OCI-LY3 (cell line): ENCODE data around the gene SNRPB.

Experiments used
- H2AFZ ChIP-seq: fragments of 200-600, 300-600 bp; shearing (Covaris generic); 2 replicates; pipeline ENCODE4 v1.6.0; 2014; ENCODE audit warnings: antibody characterized with exemption, low read depth, low read length
- H3K27ac ChIP-seq: fragments of 200-600, 300-600 bp; sonication (generic); 2 replicates; pipeline ENCODE4 v1.5.1; 2014; ENCODE audit warnings: mild to moderate bottlenecking, low read length, moderate library complexity, mixed read lengths
- H3K27me3 ChIP-seq: fragments of 200-600, 300-600 bp; sonication (generic); 2 replicates; pipeline ENCODE4 v1.6.1; 2014; ENCODE audit warnings: low read depth, low read length, mixed read lengths
- H3K36me3 ChIP-seq: fragments of 200-600, 300-600 bp; sonication (generic); replicated peaks from 2 replicates; pipeline ENCODE3; 2014; ENCODE audit warnings: low read depth, low read length, mixed read lengths
- H3K4me1 ChIP-seq: fragments of 300-600, 200-600 bp; sonication (generic); 2 replicates; pipeline ENCODE4 v1.6.1; 2014; ENCODE audit warnings: low read length, mixed read lengths
- H3K4me2 ChIP-seq: fragments of 200-600, 300-600 bp; sonication (generic); 2 replicates; pipeline ENCODE4 v1.6.1; 2014; ENCODE audit warnings: low read length, mixed read lengths
- H3K4me3 ChIP-seq: fragments of 300-600, 200-600 bp; sonication (generic); 2 replicates; pipeline ENCODE4 v1.5.1; 2014; ENCODE audit warnings: antibody characterized with exemption, mild to moderate bottlenecking, low read length, moderate library complexity
- H3K79me2 ChIP-seq: fragments of 300-600, 200-600 bp; shearing (Covaris generic); 2 replicates; pipeline ENCODE4 v1.6.1; 2014; ENCODE audit warnings: mild to moderate bottlenecking, low read length, mixed read lengths
- H3K9ac ChIP-seq: fragments of 300-600, 200-600 bp; shearing (Covaris generic); 2 replicates; pipeline ENCODE4 v1.6.0; 2014; ENCODE audit warnings: mild to moderate bottlenecking, low read length, moderate library complexity
- H3K9me3 ChIP-seq: fragments of 200-600, 300-600 bp; shearing (Covaris generic); 2 replicates; pipeline ENCODE4 v1.6.1; 2014; ENCODE audit warnings: low read length, mixed read lengths; ENCODE audit not compliant: insufficient read depth
- H4K20me1 ChIP-seq: fragments of 200-600, 300-600 bp; sonication (generic); 2 replicates; pipeline ENCODE4 v1.6.1; 2016; ENCODE audit warnings: low read length, mixed read lengths; ENCODE audit not compliant: insufficient read depth
- EZH2phosphoT487 ChIP-seq: fragments of 200-600 bp; shearing (Covaris generic); IDR thresholded peaks from 2 replicates; pipeline ENCODE4 v1.6.1; 2018; ENCODE audit warnings: antibody characterized with exemption, mixed run types, low read depth
- TF ChIP-seq, protein P1 (sequence below): fragments of 200-600, 300-600 bp; sonication (generic); IDR thresholded peaks from 2 replicates; pipeline ENCODE4 v1.5.1; 2014; ENCODE audit warnings: antibody characterized with exemption, low read length, low read depth

Gene SNRPB

DNA sequence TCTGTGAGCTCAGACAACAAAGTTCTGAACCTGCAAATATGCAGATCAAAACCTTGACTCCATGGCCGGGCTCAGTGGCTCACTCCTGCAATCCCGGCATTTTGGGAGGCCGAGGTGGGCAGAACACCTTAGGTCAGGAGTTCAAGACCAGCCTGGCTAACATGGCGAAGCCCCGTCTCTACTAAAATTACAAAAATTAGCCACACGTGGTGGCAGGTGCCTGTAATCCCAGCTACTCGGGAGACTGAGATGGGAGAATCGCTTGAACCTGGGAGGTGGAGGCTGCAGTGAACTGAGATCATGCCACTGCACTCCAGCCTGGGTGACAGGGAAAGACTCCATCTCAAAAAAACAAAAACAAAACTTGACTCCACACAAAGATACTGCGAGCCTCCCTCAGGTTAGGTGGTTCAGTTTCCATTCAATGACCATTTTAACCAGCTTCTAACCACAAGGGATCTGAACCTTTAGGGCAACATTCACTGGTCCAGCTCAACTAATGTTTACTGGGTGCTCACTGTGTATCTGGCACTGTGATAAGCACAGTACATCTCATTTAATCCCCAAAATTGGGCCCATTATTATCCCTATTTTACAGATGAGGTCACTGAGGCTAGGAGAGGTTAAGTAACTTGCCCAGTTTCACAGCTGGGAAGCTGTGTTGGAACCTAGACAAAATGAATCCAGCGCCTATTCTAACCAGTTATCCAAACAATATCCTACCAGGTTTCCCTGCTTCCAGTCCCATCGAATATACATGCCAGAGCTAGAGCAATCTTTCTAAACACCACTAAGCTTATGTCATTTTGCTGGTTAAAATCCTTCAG, 1.8 kb downstream of the SNRPB start:
- Histone ChIP-seq H3K9ac (peak overlapping the region; percentile 95), H3K27ac (0 out of 2 replicates have a peak overlapping the region, but pooled peaks have one; percentile 2), H3K79me2 (peaks cover 64% of the 10 kb centered on the region), H3K9me3 (no peaks in the 10 kb centered on the region), H3K4me3 (peak overlapping the region; percentile 85), H3K4me1 (peaks cover 28% of the 10 kb centered on the region), H2AFZ (no peak overlapping the region), H3K36me3 (peaks cover 56% of the 10 kb centered on the region), H4K20me1 (peaks cover 60% of the 10 kb centered on the region), H3K4me2 (peak overlapping the region; percentile 84), H3K27me3 (no peaks in the 10 kb centered on the region)
- TF ChIP-seq EZH2phosphoT487 = no peak
- TF ChIP-seq, protein P1, sequence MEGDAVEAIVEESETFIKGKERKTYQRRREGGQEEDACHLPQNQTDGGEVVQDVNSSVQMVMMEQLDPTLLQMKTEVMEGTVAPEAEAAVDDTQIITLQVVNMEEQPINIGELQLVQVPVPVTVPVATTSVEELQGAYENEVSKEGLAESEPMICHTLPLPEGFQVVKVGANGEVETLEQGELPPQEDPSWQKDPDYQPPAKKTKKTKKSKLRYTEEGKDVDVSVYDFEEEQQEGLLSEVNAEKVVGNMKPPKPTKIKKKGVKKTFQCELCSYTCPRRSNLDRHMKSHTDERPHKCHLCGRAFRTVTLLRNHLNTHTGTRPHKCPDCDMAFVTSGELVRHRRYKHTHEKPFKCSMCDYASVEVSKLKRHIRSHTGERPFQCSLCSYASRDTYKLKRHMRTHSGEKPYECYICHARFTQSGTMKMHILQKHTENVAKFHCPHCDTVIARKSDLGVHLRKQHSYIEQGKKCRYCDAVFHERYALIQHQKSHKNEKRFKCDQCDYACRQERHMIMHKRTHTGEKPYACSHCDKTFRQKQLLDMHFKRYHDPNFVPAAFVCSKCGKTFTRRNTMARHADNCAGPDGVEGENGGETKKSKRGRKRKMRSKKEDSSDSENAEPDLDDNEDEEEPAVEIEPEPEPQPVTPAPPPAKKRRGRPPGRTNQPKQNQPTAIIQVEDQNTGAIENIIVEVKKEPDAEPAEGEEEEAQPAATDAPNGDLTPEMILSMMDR = no peak

DNA sequence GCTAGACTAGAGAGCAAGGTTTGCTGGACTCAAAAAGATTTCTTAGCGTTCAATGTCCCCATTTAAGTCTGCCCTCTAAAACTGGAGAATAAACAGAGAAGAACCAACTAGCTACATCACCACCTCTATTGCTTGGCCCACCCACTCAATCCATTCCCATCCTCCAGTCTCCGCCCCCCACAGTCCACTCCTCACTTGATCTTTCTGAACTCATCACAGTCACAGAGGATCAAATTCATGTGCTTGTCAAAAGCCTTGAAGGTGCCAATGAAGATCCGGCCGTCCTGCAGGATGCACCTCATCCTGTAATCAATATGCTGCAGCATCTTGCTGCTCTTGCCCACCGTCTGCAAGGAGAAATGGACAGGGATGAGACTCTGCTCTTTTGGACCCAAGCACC, 3.2 kb downstream of the SNRPB start:
- no peak overlapping the region for H2AFZ ChIP-seq
- no peak overlapping the region for H3K4me2 ChIP-seq
- H3K27ac ChIP-seq = no peak overlapping the region
- H3K4me1 ChIP-seq = peaks cover 28% of the 10 kb centered on the region
- H3K79me2 ChIP-seq = peaks cover 69% of the 10 kb centered on the region
- no peak overlapping the region for H3K4me3 ChIP-seq
- H3K27me3 ChIP-seq = no peaks in the 10 kb centered on the region
- no peaks in the 10 kb centered on the region for H3K9me3 ChIP-seq
- peaks cover 70% of the 10 kb centered on the region for H3K36me3 ChIP-seq
- H4K20me1 ChIP-seq = peaks cover 71% of the 10 kb centered on the region
- TF ChIP-seq, protein P1 = no peak
- no peak for TF ChIP-seq EZH2phosphoT487
- H3K9ac ChIP-seq = no peak overlapping the region

DNA sequence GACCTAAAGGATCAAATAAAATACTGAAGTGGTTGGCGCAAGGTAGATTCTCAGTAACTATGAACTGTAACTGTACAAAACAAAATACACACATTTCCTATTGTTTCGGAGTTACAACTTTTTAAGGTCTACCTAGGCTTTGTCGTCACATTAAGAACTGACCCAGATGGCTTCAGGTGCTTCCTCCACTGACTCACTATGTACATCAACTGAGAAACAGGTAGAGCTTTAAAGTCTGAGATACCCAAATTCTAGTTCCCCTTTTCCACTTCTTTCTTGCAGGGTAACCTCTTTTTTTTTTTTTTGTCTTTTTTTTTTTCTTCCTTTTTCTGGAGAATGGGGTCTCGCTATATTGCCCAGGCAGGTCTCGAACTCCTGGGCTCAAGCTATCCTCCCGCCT, 5.5 kb downstream of the SNRPB start:
- peaks cover 93% of the 10 kb centered on the region for H3K36me3 ChIP-seq
- H4K20me1 ChIP-seq = peaks cover 80% of the 10 kb centered on the region

More for the DNA sequence above, 5.5 kb downstream of the SNRPB start:
- H3K9me3 ChIP-seq = no peaks in the 10 kb centered on the region
- H3K79me2 ChIP-seq = peaks cover 64% of the 10 kb centered on the region
- no peak overlapping the region for H3K4me3 ChIP-seq
- H3K9ac ChIP-seq = no peak overlapping the region
- TF ChIP-seq, protein P1 = no peak
- TF ChIP-seq EZH2phosphoT487 = no peak
- no peaks in the 10 kb centered on the region for H3K27me3 ChIP-seq
- no peak overlapping the region for H2AFZ ChIP-seq
- peaks cover 24% of the 10 kb centered on the region for H3K4me1 ChIP-seq
- H3K4me2 ChIP-seq = no peak overlapping the region
- no peak overlapping the region for H3K27ac ChIP-seq
